ENCODE data around the gene USP8. TPM values are rescaled to one million over a fixed set of nuclear protein-coding genes. Genes with fewer than 3 reads are reported as not detected.

Gene USP8
- total and polyA plus RNA-seq, 4 donors: 23.7 to 70.2 (median 40.3) TPM

DNA sequence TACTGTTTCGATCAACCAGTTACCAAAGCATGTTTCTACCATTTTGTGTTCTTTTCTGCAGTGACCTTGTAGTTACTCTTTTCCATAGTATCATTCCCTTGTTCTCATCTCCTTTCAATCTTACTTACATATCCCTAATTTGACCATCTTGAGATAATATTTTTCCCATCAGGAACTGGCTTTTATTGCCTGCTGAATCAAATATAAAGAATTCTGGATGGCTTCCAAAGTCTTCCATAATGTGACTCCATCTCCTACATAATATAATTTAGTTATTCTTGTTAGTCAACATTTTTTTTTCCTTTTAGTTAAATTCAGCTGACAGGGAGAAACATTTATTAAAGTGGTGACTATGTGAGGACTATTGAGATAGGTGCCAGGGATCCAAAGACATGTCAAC lies 7.0 kb downstream of the USP8 start:
- Histone ChIP-seq H3K27me3 (ENCODE audit: control insufficient read depth in 1 of 2, insufficient read depth in 2 of 2, low read length in 1 of 2) (no peaks in the 10 kb centered on the region), H3K36me3 (ENCODE audit: control insufficient read depth in 1 of 2, insufficient read depth in 2 of 2, low read length in 1 of 2) (no peaks in the 10 kb centered on the region), H3K4me1 (ENCODE audit: control insufficient read depth in 1 of 2, insufficient read depth in 2 of 2, low read length in 2 of 2) (no peaks in the 10 kb centered on the region), H3K27ac (ENCODE audit: low read depth in 1 of 2, low read length in 2 of 2) (no peak overlapping the region), H3K4me3 (ENCODE audit: low read length in 2 of 2) (no peak overlapping the region), H3K9me3 (ENCODE audit: control insufficient read depth, low read length) (no peaks in the 10 kb centered on the region)
- intact Hi-C loops (cut with DNase I): no loop called here
- ATAC-seq (ENCODE audit: low FRiP score): no peak
- DNase-seq: no peak
- WGBS, 2 donors: 92 to 100% methylated on average over 1 of the region's 1 CpG

DNA sequence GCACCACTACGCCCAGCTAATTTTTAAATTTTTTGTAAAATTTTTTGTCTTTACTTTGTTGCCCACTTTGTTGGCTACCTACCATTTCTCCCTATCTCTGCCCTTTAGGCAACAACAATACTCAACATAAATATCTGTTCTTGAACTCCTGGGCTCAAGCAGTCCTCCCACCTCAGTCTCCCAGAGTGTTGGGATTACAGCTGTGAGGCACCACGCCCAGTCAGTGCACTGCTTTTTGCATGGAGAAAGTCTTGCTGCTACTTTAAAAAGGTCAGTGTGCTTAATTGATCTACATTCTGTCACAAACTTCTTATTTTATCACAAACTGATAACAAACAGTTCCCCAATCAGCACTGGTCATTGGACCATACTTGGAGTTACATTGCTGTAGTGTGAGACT lies 8.0 kb downstream of the USP8 start:
- Histone ChIP-seq H3K4me1 (ENCODE audit: control insufficient read depth in 1 of 2, insufficient read depth in 2 of 2, low read length in 2 of 2) (no peaks in the 10 kb centered on the region), H3K9me3 (ENCODE audit: control insufficient read depth, low read length) (no peaks in the 10 kb centered on the region), H3K27ac (ENCODE audit: low read depth in 1 of 2, low read length in 2 of 2) (no peak overlapping the region), H3K36me3 (ENCODE audit: control insufficient read depth in 1 of 2, insufficient read depth in 2 of 2, low read length in 1 of 2) (no peaks in the 10 kb centered on the region), H3K27me3 (ENCODE audit: control insufficient read depth in 1 of 2, insufficient read depth in 2 of 2, low read length in 1 of 2) (no peaks in the 10 kb centered on the region), H3K4me3 (ENCODE audit: low read length in 2 of 2) (no peak overlapping the region)
- no peak for ATAC-seq (ENCODE audit: low FRiP score)
- no peak for DNase-seq
- WGBS, 2 donors: 96 to 100% methylated on average over 2 of the region's 2 CpGs
- intact Hi-C loops (cut with DNase I): no loop called here

DNA sequence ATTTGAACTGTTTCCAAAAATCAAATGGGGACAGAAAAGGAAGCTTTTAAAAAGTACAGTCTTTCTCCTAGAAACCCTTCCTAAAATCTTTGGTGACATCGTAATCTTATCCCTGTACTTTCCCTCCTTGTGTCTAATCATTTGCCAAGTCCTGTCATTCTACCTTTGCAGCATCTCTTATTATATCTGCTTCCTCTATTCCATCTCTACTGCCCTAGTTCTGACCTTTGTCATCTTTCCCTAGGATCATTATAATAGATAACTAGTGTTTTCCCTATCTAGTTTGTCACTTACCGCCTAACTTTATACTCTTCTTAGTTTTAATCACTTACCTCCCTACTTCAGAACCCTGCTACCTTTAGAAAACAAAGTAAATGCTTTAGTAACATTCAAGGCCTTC lies 11.6 kb downstream of the USP8 start:
- Histone ChIP-seq H3K36me3 (ENCODE audit: control insufficient read depth in 1 of 2, insufficient read depth in 2 of 2, low read length in 1 of 2) (no peaks in the 10 kb centered on the region), H3K9me3 (ENCODE audit: control insufficient read depth, low read length) (no peaks in the 10 kb centered on the region), H3K27ac (ENCODE audit: low read depth in 1 of 2, low read length in 2 of 2) (no peak overlapping the region), H3K27me3 (ENCODE audit: control insufficient read depth in 1 of 2, insufficient read depth in 2 of 2, low read length in 1 of 2) (no peaks in the 10 kb centered on the region), H3K4me1 (ENCODE audit: control insufficient read depth in 1 of 2, insufficient read depth in 2 of 2, low read length in 2 of 2) (no peaks in the 10 kb centered on the region), H3K4me3 (ENCODE audit: low read length in 2 of 2) (no peak overlapping the region)
- intact Hi-C loops (cut with DNase I): no loop called here
- WGBS, 2 donors: 91 to 93% methylated on average over 2 of the region's 2 CpGs
- no peak for ATAC-seq (ENCODE audit: low FRiP score)
- DNase-seq: no peak

DNA sequence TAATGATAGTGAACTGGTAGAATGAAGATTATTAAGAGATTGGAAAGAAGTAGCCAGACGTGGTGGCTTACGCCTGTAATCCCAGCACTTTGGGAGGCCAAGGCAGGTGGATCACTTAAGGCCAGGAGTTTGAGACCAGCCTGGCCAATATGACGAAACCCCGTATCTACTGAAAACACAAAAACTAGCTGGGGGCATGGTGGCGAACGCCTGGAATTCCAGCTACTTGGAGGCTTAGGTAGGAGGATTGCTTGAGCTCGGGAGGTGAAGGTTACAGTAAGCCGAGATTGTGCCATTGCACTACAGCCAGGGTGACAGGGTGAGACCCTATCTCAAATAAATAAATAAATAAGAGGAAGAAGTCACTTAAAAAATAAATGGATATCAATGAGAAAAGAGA lies 14.0 kb downstream of the USP8 start:
- Histone ChIP-seq H3K36me3 (ENCODE audit: control insufficient read depth in 1 of 2, insufficient read depth in 2 of 2, low read length in 1 of 2) (peaks cover 0 to 1% of the 10 kb centered on the region in 2 donors), H3K4me1 (ENCODE audit: control insufficient read depth in 1 of 2, insufficient read depth in 2 of 2, low read length in 2 of 2) (no peaks in the 10 kb centered on the region), H3K9me3 (ENCODE audit: control insufficient read depth, low read length) (no peaks in the 10 kb centered on the region), H3K27ac (ENCODE audit: low read depth in 1 of 2, low read length in 2 of 2) (no peak overlapping the region), H3K27me3 (ENCODE audit: control insufficient read depth in 1 of 2, insufficient read depth in 2 of 2, low read length in 1 of 2) (no peaks in the 10 kb centered on the region), H3K4me3 (ENCODE audit: low read length in 2 of 2) (no peak overlapping the region)
- ATAC-seq (ENCODE audit: low FRiP score): no peak
- 93 to 95% methylated on average over 8 of the region's 8 CpGs for WGBS, 2 donors
- intact Hi-C loops (cut with DNase I): no loop called here
- DNase-seq: no peak

DNA sequence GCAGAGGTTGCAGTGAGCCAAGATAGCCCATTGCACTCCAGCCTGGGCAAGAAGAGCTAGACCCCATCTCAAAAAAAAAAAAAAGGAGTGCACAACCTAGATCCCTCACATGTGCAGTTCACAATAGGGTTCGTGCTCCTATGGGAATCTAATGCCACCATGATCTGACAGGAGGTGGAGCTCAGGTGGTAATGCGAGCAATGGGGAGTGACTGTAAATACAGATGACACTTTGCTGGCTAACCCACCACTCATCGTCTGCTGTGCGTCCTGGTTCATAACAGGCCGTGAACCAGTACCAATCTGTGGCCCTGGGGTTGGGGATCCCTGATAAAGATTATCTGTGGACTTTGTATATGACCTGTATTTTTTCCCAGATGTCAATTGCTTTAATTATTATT lies 16.7 kb downstream of the USP8 start:
- 96 to 97% methylated on average over 5 of the region's 5 CpGs for WGBS, 2 donors
- intact Hi-C loops (cut with DNase I): no loop called here
- H3K4me1 ChIP-seq (ENCODE audit: control insufficient read depth in 1 of 2, insufficient read depth in 2 of 2, low read length in 2 of 2): no peaks in the 10 kb centered on the region
- no peak for ATAC-seq (ENCODE audit: low FRiP score)
- no peak overlapping the region for H3K4me3 ChIP-seq (ENCODE audit: low read length in 2 of 2)
- no peak overlapping the region for H3K27ac ChIP-seq (ENCODE audit: low read depth in 1 of 2, low read length in 2 of 2)
- no peaks in the 10 kb centered on the region for H3K27me3 ChIP-seq (ENCODE audit: control insufficient read depth in 1 of 2, insufficient read depth in 2 of 2, low read length in 1 of 2)
- H3K9me3 ChIP-seq (ENCODE audit: control insufficient read depth, low read length): no peaks in the 10 kb centered on the region
- H3K36me3 ChIP-seq (ENCODE audit: control insufficient read depth in 1 of 2, insufficient read depth in 2 of 2, low read length in 1 of 2): peaks cover 0 to 3% of the 10 kb centered on the region in 2 donors
- DNase-seq: no peak

DNA sequence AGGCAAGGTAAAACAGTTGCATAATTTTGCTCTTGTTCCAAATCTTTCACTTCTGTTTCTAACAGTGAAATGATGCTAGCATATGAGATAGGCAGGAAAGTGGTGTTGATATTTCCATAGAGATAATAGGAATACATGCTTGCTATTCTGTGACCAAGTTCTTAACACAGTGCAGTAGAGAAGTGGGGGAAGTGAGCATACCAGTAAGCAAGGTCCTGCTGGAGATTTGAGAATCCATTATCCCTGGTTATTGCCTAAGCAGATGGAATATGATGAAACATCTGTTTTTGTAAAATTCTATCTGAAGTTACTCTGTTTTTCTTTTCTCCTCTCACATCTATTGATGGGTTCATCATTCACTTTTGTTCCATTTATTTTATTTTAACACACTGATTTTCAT lies 28.7 kb downstream of the USP8 start:
- Histone ChIP-seq H3K9me3 (ENCODE audit: control insufficient read depth, low read length) (no peaks in the 10 kb centered on the region), H3K36me3 (ENCODE audit: control insufficient read depth in 1 of 2, insufficient read depth in 2 of 2, low read length in 1 of 2) (no peaks in the 10 kb centered on the region), H3K27ac (ENCODE audit: low read depth in 1 of 2, low read length in 2 of 2) (no peak overlapping the region), H3K4me1 (ENCODE audit: control insufficient read depth in 1 of 2, insufficient read depth in 2 of 2, low read length in 2 of 2) (no peaks in the 10 kb centered on the region), H3K27me3 (ENCODE audit: control insufficient read depth in 1 of 2, insufficient read depth in 2 of 2, low read length in 1 of 2) (no peaks in the 10 kb centered on the region), H3K4me3 (ENCODE audit: low read length in 2 of 2) (no peak overlapping the region)
- DNase-seq (no peak), ATAC-seq (ENCODE audit: low FRiP score) (no peak)
- intact Hi-C loops (cut with DNase I): no loop called here

DNA sequence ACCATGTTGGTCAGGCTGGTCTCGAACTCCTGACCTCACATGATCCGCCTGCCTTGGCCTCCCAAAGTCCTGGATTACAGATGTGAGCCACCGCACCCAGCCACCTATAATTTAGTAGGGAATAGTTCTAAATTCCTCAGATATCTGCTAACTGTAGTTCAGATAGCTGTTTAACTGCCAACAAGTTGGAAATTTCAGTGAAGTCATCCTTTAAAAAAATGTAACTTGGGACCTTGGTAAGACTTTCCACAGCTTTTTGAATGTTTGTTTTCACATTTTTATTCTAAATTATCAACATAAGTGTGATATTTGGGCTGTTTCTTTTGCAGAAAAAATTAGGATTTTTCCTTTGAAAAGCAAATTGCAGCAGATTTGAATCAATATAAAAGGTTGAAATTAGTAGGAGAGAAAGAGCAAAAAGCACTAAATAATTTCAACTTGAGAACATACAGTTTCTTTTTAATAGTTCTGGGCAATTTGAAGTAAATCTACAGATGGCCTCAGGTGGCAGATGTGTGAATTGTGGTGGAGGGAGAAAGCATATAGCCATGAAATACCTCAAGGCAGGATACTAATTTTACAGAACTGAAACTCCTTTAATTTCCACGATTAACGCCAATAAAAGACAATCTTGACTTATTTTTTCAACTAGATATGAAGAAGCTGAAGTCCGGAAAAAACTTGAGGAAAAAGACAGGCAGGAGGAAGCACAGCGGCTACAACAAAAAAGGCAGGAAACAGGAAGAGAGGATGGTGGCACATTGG lies 34.3 kb downstream of the USP8 start:
- no peaks in the 10 kb centered on the region for H3K27me3 ChIP-seq (ENCODE audit: control insufficient read depth in 1 of 2, insufficient read depth in 2 of 2, low read length in 1 of 2)
- H3K9me3 ChIP-seq (ENCODE audit: control insufficient read depth, low read length): no peaks in the 10 kb centered on the region
- WGBS, 2 donors: 58 to 61% methylated on average over 7 of the region's 7 CpGs
- H3K4me1 ChIP-seq (ENCODE audit: control insufficient read depth in 1 of 2, insufficient read depth in 2 of 2, low read length in 2 of 2): peaks cover 0 to 2% of the 10 kb centered on the region in 2 donors
- no peak for DNase-seq
- intact Hi-C loops (cut with DNase I): no loop called here
- no peak overlapping the region for H3K27ac ChIP-seq (ENCODE audit: low read depth in 1 of 2, low read length in 2 of 2)
- no peaks in the 10 kb centered on the region for H3K36me3 ChIP-seq (ENCODE audit: control insufficient read depth in 1 of 2, insufficient read depth in 2 of 2, low read length in 1 of 2)
- no peak for ATAC-seq (ENCODE audit: low FRiP score)
- no peak overlapping the region for H3K4me3 ChIP-seq (ENCODE audit: low read length in 2 of 2)

DNA sequence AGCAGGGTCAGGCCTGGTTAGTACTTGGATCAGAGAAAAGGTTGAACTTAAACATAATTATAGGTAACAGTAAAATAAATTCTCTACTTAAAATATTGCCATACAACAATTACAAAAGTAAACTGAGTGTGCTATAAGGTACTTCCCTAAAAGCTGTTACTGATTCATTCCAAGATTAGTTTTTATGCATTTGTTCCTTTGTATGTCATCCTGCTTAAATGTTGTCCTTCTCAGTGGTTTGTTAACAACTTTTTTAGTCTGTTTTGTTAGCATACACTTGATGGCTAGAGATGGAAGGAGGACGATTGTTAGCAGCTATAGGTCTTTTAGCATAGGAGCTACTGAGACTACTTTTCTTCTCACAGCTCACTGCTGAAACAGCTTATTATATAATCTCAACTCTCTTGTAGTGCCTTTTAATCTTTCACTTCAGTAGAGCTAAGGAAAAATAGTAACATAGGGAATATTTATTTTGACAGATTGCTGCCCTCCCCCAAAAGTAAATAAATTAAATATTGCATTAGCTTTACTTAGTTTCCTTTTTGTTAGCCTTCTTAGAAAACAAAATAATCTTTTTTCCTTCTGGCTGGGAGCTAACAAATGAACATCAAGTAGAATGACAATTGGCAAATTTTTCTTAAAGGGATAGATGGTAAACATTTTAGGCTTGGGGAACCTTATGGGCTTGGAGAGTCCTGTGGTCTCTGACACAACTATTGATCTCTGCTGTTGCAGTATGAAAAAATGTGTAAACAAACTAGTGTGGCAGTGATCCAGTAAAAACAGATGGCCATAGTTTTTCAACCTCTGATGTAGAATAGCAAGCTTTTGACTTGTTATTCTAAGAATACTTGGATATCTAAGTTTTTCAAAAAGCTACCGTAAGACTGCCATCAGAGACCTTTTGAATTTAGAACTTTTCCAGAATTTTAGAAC lies 39.5 kb downstream of the USP8 start:
- no peak overlapping the region for H3K27ac ChIP-seq (ENCODE audit: low read depth in 1 of 2, low read length in 2 of 2)
- intact Hi-C loops (cut with DNase I): no loop called here
- no peaks in the 10 kb centered on the region for H3K27me3 ChIP-seq (ENCODE audit: control insufficient read depth in 1 of 2, insufficient read depth in 2 of 2, low read length in 1 of 2)
- ATAC-seq (ENCODE audit: low FRiP score): no peak
- WGBS, 2 donors: 29 to 37% methylated on average over 2 of the region's 2 CpGs
- H3K36me3 ChIP-seq (ENCODE audit: control insufficient read depth in 1 of 2, insufficient read depth in 2 of 2, low read length in 1 of 2): peaks cover 2 to 3% of the 10 kb centered on the region in 2 donors
- H3K4me1 ChIP-seq (ENCODE audit: control insufficient read depth in 1 of 2, insufficient read depth in 2 of 2, low read length in 2 of 2): no peaks in the 10 kb centered on the region
- DNase-seq: no peak
- H3K4me3 ChIP-seq (ENCODE audit: low read length in 2 of 2): no peak overlapping the region
- no peaks in the 10 kb centered on the region for H3K9me3 ChIP-seq (ENCODE audit: control insufficient read depth, low read length)

DNA sequence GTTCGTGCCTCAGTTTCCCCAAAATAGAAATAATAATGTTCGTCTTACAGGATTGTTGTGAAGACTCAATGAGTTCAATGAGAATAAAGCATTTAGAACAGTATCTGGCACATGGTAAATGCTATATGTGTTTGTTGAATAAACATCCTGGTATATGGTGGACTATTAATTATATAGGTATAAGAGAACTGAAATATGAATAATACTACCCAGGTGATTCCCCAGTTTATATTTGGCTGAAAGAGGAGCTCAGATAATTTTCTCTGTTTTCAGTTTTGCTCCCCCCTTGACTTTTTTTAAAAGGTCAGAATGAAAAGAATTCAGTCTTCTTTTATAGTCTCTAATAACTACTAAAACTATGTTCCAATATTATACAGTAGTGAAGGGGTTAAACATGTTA lies 46.9 kb downstream of the USP8 start:
- peaks cover 2 to 3% of the 10 kb centered on the region in 2 donors for H3K36me3 ChIP-seq (ENCODE audit: control insufficient read depth in 1 of 2, insufficient read depth in 2 of 2, low read length in 1 of 2)
- 89 to 94% methylated on average over 2 of the region's 2 CpGs for WGBS, 2 donors
- no peak overlapping the region for H3K27ac ChIP-seq (ENCODE audit: low read depth in 1 of 2, low read length in 2 of 2)
- H3K9me3 ChIP-seq (ENCODE audit: control insufficient read depth, low read length): no peaks in the 10 kb centered on the region
- no peak for ATAC-seq (ENCODE audit: low FRiP score)
- no peaks in the 10 kb centered on the region for H3K4me1 ChIP-seq (ENCODE audit: control insufficient read depth in 1 of 2, insufficient read depth in 2 of 2, low read length in 2 of 2)
- no peak overlapping the region for H3K4me3 ChIP-seq (ENCODE audit: low read length in 2 of 2)
- intact Hi-C loops (cut with DNase I): no loop called here
- no peaks in the 10 kb centered on the region for H3K27me3 ChIP-seq (ENCODE audit: control insufficient read depth in 1 of 2, insufficient read depth in 2 of 2, low read length in 1 of 2)
- DNase-seq: no peak

Measured in aorta (tissue), 5 donors.